Measurements from ENCODE around the gene IBSP.

Gene IBSP, protein sequence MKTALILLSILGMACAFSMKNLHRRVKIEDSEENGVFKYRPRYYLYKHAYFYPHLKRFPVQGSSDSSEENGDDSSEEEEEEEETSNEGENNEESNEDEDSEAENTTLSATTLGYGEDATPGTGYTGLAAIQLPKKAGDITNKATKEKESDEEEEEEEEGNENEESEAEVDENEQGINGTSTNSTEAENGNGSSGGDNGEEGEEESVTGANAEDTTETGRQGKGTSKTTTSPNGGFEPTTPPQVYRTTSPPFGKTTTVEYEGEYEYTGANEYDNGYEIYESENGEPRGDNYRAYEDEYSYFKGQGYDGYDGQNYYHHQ

GRCh38 chr4:87799301-87800113, at the start of gene IBSP:
Gene IBSP, plus strand, starts transcription at chr4:87799554. Its CDS starts 2,808 bp downstream, at chr4:87802362.
- DNase-seq, result no peak

DNA sequence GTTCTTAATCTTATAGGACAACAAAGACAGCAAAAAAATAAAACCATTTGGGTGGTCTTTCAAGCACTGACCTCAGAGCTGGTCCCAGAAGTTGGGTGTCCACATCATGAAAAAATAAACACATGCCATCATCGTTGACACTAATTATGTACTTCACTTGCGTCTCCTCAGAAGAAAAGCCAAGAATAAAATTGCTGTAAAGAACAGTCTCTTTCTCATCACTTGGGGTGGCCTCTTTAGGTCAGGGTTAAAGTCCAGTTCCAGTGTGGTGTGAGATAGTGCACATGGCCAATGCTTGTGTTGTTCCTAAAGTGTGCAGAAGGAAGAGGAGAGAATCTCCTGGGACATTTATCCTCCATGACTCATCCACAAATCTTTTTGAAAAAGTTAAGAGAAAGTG, 49.5 kb upstream of the IBSP start:
- no peak for DNase-seq

DNA sequence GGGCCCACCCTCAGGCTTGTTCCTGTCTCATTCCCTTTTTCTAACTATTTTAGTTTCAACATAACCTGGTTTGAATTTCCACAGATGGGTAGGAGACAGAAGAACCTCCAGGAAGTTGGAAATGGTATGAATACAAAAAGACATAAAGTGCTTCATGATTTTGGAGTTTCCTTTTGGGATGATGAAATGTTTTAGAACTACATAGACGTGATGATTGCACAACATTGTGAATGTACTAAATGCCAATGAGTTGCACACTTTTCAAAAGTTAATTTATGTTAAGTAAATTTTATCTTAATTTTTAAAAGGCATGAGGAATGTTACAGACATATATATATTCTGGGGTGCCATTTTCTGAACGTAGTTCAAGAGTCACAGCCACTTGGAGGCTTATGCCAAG, 41.1 kb upstream of the IBSP start:
- DNase-seq, result no peak

DNA sequence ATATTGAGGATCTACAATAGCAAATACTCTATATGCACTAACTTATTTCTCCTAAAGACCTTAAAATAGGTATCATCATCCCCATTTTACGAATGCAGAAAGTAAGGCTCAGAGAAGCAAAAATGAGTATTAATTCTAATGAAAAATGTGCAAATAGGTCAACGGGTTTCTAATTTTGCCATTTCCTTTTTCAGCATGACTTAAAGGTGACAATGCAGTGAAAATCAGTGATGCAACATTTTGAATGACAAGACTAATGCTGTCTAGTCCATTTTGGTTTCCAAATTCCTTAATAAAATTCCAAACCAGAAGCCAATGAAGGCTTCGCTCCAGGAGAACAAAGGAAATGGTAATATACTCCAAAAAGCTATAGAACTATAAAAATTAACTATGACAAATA, 37.0 kb upstream of the IBSP start:
- DNase-seq, result no peak

GRCh38 chr4:87781569-87781968, 17.8 kb upstream of the IBSP start:
- no peak for DNase-seq

- DNase-seq, result no peak
Observed at GRCh38 chr4:87783781-87784180, 15.6 kb upstream of the IBSP start.

GRCh38 chr4:87785731-87786509, 13.4 kb upstream of the IBSP start:
- DNase-seq, result no peak

DNA sequence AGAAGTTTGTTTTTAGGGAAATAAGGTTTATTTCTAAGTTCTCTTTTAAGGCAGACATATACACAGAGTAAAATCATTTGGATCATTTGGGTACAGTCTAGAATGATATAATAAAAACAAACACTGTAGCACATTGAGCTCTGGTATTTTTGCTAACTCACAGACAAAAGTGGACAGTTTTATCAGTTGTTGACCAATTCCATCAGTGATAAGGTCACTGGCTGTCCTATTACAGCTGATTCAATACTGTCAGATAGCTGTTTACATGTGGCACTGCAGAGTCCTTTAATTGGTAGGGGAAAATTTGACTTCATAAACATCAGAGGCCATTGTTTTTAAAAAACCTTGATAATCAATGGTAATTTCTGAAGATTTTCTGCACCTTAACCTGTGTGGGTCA, 3.5 kb downstream of the IBSP start:
- DNase-seq, result no peak

GRCh38 chr4:87803421-87803820, 4.1 kb downstream of the IBSP start:
- no peak for DNase-seq

- DNase-seq, result no peak
Observed at GRCh38 chr4:87804871-87805270, 5.5 kb downstream of the IBSP start.

DNA sequence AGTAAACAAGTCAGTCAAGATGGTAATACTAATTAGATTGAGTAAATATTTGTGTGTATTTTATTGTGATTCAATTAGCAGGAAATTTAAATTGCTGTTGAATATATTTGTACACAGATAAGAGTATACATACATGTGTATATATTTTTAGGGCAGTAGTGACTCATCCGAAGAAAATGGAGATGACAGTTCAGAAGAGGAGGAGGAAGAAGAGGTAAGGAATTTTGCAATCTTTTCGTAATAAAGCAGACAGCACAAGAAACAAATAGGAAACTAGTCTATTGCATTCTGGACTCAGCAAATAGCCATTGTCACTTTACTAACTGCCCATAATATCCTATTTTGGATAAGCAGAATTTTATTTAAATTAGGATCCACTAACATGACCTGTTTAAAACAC, 6.6 kb downstream of the IBSP start:
- no peak for DNase-seq

DNA sequence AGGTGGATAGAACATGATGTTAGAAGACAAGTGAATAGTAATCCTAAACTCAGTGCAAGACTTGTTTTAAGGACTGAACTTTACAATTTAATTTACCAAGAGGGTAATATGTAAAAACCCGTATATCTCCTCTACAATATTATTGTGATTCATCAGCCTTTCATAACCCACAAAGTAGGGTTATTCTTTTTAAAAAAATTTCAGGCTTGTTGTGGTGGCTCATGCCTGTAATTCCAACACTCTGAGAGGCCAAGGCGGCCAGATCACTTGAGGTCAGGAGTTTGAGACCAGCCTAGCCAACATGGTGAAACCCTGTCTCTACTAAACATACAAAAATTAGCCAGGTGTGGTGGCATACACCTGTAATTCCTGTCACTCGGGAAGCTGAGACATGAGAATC, 7.2 kb downstream of the IBSP start:
- no peak for DNase-seq

GRCh38 chr4:87807402-87807801, 8.0 kb downstream of the IBSP start:
- DNase-seq, result no peak

DNA sequence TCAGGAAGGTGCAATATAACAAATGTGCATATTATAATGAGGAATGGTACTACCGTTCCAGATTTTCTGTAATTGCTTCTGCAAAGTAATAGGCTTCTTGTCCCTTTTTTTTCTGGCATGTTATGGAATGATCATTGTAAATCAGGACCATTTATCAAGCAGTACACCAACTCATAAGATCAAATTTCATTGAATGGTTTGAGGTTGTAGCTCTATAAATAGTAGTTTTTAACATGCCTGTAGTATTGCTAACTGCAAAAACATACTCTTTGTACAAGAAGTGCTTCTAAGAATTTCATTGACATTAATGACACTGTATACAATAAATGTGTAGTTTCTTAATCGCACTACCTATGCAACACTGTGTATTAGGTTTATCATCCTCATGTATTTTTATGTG, 12.6 kb downstream of the IBSP start:
- no peak for DNase-seq

DNA sequence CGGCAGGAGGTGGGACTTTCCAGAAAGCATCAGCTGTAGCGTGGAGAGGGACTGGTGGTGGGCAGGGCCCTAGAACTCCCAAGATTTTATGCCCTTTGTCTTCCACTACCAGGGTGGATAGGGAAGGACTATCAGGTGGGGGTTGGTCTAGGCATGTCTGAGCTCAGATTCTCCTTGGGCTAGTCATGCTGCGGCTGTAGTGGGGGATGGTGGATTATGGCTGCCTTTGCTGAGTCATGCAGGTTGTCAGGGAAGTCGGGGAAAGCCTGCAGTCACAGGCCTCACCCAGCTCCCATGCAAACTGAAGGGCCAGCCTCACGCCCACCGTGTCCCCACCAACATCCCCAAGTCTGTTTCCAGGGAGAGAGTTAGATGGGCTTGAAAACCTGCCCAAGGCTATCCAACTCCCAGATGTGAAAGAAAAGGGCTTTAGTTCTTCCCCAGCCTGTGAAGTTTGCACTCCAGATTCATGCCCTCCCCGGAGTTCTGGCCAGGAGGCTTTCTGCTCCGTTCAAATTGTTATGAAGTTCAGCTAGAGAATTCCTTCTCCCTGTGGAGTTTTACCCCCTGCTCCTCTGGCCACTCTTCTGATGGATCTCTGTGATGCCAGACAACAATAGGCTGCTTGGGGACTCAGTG, 20.0 kb downstream of the IBSP start:
- no peak for DNase-seq

- no peak for DNase-seq
Observed at GRCh38 chr4:87823200-87823599, 23.8 kb downstream of the IBSP start.

- DNase-seq, result no peak
Observed at GRCh38 chr4:87823724-87824123, 24.4 kb downstream of the IBSP start.

GRCh38 chr4:87824352-87824751, 25.0 kb downstream of the IBSP start:
- DNase-seq, result no peak

DNA sequence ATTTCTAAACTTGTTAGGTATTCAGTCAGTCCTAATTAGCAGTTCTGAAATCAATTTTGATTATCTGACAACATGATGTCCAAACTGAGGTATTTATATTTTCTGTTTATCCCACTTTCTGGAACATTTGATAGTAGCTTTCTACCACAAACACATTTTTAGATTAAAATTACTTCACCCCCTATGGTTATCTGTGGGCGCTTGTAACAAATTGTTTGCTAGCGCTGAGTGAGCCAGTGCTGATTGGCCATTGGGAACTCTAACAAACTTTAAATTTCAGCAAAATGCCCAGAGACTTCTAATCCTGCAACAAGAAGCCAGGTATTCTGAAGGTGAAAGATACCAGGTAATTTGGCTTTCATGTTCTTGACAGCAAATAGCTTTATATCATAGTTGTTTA, 33.3 kb downstream of the IBSP start, which contains the start of gene MEPE:
MEPE (plus strand) TSS at position 301 of the 400 bp plus-strand sequence. CDS start 1,746 bp downstream, outside the sequence.
- DNase-seq, result no peak

DNA sequence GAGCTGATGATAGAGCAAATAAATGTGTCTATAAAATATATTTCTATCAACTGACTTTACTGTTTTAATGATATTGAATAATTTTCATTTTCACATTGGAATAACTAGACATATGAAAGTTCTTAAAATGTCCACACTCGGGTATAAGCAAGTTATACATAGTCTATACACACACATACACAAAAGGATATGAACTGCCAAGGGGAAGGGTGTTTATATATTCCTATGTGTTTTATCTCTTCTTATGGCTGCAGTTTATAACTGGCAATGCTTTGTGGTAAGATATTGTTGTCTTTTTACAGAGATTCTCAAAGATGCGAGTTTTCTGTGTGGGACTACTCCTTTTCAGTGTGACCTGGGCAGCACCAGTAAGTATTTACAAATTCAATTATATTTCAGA, 35.0 kb downstream of the IBSP start:
- no peak for DNase-seq

DNA sequence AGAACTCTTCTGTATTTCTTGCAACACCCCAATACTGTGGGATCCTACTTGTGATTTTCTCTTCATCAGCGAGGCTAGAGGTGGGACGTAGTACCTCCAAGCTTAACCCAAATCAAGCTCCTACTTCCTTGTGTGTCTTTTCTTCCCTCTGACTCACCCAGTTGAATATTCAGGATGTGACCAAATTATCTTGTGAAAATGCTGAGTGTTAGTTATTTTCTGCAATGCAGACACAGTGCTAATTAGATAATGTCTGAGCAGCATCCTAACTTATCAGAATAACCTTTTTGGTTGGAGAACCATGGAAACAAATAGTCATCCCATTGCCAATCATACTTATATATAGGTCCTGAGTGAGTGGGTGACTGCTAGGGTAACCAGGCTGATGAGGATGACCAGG, 35.8 kb downstream of the IBSP start:
- no peak for DNase-seq

- no peak for DNase-seq
Observed at GRCh38 chr4:87835743-87836142, 36.4 kb downstream of the IBSP start.

- no peak for DNase-seq
Observed at GRCh38 chr4:87838205-87838604, 38.9 kb downstream of the IBSP start.
